Psoas muscle (tissue), 8 donors: ENCODE data around the gene AKIRIN1. TPM values are rescaled to one million over a fixed set of nuclear protein-coding genes. Genes with fewer than 3 reads are reported as not detected.

Source experiments
- ATAC-seq, 4 donors: fragments of 200-7000 bp; cut with Tn5 transposase; one replicate each; pipeline ENCODE4 v1.9.1; 2020; ENCODE audit warnings: moderate library complexity in 3 of 4, mild to moderate bottlenecking in 2 of 4
- DNase-seq, 2 donors: peaks; one replicate each; pipeline ENCODE4 v3.0.0-alpha.2; 2020
- H3K27ac ChIP-seq: fragments of 200-600 bp; one replicate; pipeline ENCODE4 v1.8.0; 2022
- H3K27me3 ChIP-seq, 3 donors: fragments of 200-600 bp in 1 of 3; one replicate each; pipeline versions ENCODE4 v1.6.1 to v1.8.0; 2013 to 2022; ENCODE audit warnings: low read length in 2 of 3, mild to moderate bottlenecking in 2 of 3, moderate library complexity in 1 of 3; ENCODE audit not compliant: insufficient read depth in 3 of 3
- H3K36me3 ChIP-seq, 2 donors: fragments of 200-600 bp in 1 of 2; one replicate each; pipeline versions ENCODE4 v1.6.1 to v1.8.0; 2013 to 2022; ENCODE audit warnings: low read depth in 1 of 2, mild to moderate bottlenecking in 1 of 2, moderate library complexity in 1 of 2; ENCODE audit not compliant: insufficient read depth in 1 of 2
- H3K4me1 ChIP-seq: fragments of 200-600 bp; one replicate; pipeline ENCODE4 v1.8.0; 2022
- H3K4me3 ChIP-seq: fragments of 200-600 bp; one replicate; pipeline ENCODE4 v1.8.0; 2022; ENCODE audit warnings: mild to moderate bottlenecking
- H3K9me3 ChIP-seq: fragments of 200-600 bp; one replicate; pipeline ENCODE4 v1.8.0; 2022
- WGBS, 3 donors: extraction: QIAGEN DNeasy Blood & Tissue Kit; methylation state at CpG; one replicate each; pipeline versions ENCODE4 v1.1.6 to v1.1.7; 2013; 5-methylcytosine and 5-hydroxymethylcytosine counted together
- intact Hi-C, 2 donors: fragments of 100-400 bp; cut with DNase I; formaldehyde crosslinking; loops; one replicate each; pipeline versions ENCODE4 v1.11.0 to v1.14.2; 2022
- polyA plus RNA-seq, 3 donors: library from polyadenylated mRNA; stranded (reverse); fragments of 200-250 nt; gene quantifications; one replicate each; pipeline ENCODE4 v1.2.3, GENCODE V29; 2013
- total RNA-seq, 4 donors: library from RNA; stranded (reverse); fragmentation: NEBNext Ultra II Directional in 2 of 4; extraction: Animal tissue kit (Norgen Biotek cat#: 25700) in 2 of 4; gene quantifications; one replicate each; pipeline versions ENCODE4 v1.2.1 to v1.2.4, GENCODE V29; 2021 to 2023
- TF ChIP-seq, protein P1 (sequence below): fragments of 200-600 bp; IDR thresholded peaks from one replicate; pipeline ENCODE4 v1.8.0; 2022; ENCODE audit warnings: antibody characterized with exemption
- donor health status: healthy with polysubstance abuse.
- donor health status: DM: no; HTN: no; CAD: no; lungs with moderate emphysema.
- donor health status: Bipolar disorder and iron deficiency.
- donor health status: healthy.
- donor health status: DM: yes; HTN: yes; CAD: no.
- donor health status: DM: no; HTN: no; CAD: no.
- donor health status: DM: no; HTN: no; CAD: no.
- donor health status: DM: yes; HTN: yes; CAD: no.

The AKIRIN1 gene
- total and polyA plus RNA-seq, 7 donors = 20.0 to 65.3 (median 32.8) TPM

GRCh38 chr1:38994196-38994595 is 3.1 kb downstream of the AKIRIN1 start:
- 85 to 88% (median 86%) methylated on average over 5 of the region's 5 CpGs for WGBS, 3 donors
- DNase-seq (no peak), ATAC-seq (no peak)
- Histone ChIP-seq H3K27ac (no peak overlapping the region), H3K27me3 (no peaks in the 10 kb centered on the region), H3K4me3 (no peak overlapping the region), H3K36me3 (peaks cover 0 to 29% of the 10 kb centered on the region in 2 donors), H3K4me1 (peaks cover 33% of the 10 kb centered on the region), H3K9me3 (no peaks in the 10 kb centered on the region)
- TF ChIP-seq, protein P1, sequence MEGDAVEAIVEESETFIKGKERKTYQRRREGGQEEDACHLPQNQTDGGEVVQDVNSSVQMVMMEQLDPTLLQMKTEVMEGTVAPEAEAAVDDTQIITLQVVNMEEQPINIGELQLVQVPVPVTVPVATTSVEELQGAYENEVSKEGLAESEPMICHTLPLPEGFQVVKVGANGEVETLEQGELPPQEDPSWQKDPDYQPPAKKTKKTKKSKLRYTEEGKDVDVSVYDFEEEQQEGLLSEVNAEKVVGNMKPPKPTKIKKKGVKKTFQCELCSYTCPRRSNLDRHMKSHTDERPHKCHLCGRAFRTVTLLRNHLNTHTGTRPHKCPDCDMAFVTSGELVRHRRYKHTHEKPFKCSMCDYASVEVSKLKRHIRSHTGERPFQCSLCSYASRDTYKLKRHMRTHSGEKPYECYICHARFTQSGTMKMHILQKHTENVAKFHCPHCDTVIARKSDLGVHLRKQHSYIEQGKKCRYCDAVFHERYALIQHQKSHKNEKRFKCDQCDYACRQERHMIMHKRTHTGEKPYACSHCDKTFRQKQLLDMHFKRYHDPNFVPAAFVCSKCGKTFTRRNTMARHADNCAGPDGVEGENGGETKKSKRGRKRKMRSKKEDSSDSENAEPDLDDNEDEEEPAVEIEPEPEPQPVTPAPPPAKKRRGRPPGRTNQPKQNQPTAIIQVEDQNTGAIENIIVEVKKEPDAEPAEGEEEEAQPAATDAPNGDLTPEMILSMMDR = no peak
- intact Hi-C loops = loop anchor here in 1 of 2 donors (5.0 kb wide), 1 partner anchor 122 kb away; the partner anchor contains the start of gene MYCBP

DNA sequence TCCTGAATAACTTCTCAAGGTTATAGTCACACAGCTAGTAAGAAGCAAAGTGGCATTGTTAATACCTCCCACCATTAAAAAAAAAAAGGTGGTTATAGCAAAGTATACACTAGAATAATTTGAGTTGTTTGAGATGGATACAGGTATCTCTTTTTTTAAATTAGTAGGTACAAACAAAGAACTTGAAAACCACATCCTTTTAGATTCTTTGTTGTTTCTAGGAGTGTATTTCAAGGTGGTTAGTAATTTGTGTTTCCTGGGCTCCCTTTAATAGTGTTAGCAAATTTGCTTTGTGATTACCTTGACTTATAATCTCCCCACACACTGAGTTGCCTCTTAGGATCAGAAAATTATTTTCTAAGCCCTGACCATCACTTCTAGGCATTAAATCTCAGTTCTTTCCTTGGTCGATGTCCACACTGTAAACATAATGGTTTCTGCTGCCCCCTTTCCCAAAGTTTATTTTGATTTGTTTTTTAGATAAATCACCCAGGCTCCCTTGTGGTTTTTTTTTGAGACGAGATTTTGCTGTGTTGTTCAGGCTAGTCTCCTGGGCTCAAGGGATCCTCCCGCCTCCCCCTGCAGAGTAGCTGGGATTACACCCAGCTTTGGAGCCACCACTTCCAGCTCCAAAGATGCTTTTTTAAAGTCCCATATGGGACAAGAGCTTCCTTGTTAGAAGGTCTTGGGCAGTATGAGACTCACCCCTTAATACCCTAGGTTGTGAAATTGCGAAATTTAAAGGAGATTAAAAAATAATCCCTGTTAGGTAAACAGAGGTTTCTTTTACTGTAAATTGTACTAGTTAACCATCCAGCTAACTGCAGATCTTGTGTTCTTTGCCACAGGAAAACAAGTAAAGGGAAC is 6.2 kb downstream of the AKIRIN1 start:
- intact Hi-C loops = no loop called here
- ATAC-seq = peak in 1 of 4 donors; percentile 21
- WGBS, 3 donors = 55 to 69% (median 66%) methylated on average over 4 of the region's 4 CpGs
- Histone ChIP-seq H3K36me3 (peaks cover 10 to 60% of the 10 kb centered on the region in 2 donors), H3K27me3 (no peaks in the 10 kb centered on the region), H3K4me1 (peaks cover 32% of the 10 kb centered on the region), H3K27ac (peak overlapping the region; percentile 21), H3K9me3 (no peaks in the 10 kb centered on the region), H3K4me3 (no peak overlapping the region)
- TF ChIP-seq, protein P1 = no peak
- DNase-seq = no peak

GRCh38 chr1:38997901-38998190 is 6.8 kb downstream of the AKIRIN1 start:
- no peak overlapping the region for H3K27ac ChIP-seq
- peaks cover 27% of the 10 kb centered on the region for H3K4me1 ChIP-seq
- peaks cover 10 to 66% of the 10 kb centered on the region in 2 donors for H3K36me3 ChIP-seq
- DNase-seq = no peak
- H3K4me3 ChIP-seq = no peak overlapping the region
- peak in 1 of 4 donors; percentile 24 for ATAC-seq
- TF ChIP-seq, protein P1 = no peak
- 25 to 40% (median 28%) methylated on average over 3 of the region's 3 CpGs for WGBS, 3 donors
- intact Hi-C loops = no loop called here
- H3K27me3 ChIP-seq = no peaks in the 10 kb centered on the region
- no peaks in the 10 kb centered on the region for H3K9me3 ChIP-seq

GRCh38 chr1:39001516-39002421 is 10.7 kb downstream of the AKIRIN1 start:
- no peaks in the 10 kb centered on the region for H3K9me3 ChIP-seq
- DNase-seq (no peak), ATAC-seq (no peak)
- intact Hi-C loops = no loop called here
- no peak overlapping the region for H3K27ac ChIP-seq
- 80 to 88% (median 86%) methylated on average over 5 of the region's 5 CpGs for WGBS, 3 donors
- H3K36me3 ChIP-seq = peaks cover 18 to 94% of the 10 kb centered on the region in 2 donors
- H3K27me3 ChIP-seq = no peaks in the 10 kb centered on the region
- TF ChIP-seq, protein P1 = no peak
- no peak overlapping the region for H3K4me3 ChIP-seq
- H3K4me1 ChIP-seq = peaks cover 15% of the 10 kb centered on the region
